Esophagus squamous epithelium (tissue), 4 donors: ENCODE measurements around the gene CNOT6.

ENCODE experiments used
- CTCF ChIP-seq, 6 experiments: fragments of 450-650 bp in 4 of 6; fragments of 200-600 bp in 2 of 6; sonication (generic) in 2 of 6; IDR thresholded peaks; one replicate each; pipeline ENCODE4 v1.5.1; 2016 to 2019; ENCODE audit warnings: antibody characterized with exemption in 6 of 6, mild to moderate bottlenecking in 4 of 6, moderate library complexity in 4 of 6
- POLR2A ChIP-seq, 4 donors: fragments of 450-650 bp; IDR thresholded peaks; one replicate each; pipeline ENCODE4 v1.6.1; 2017; ENCODE audit warnings: antibody characterized with exemption in 4 of 4, mild to moderate bottlenecking in 4 of 4, moderate library complexity in 3 of 4

GRCh38 chr5:180495991-180496741 lies 2.0 kb downstream of the CNOT6 start:
- TF ChIP-seq CTCF (IDR thresholded peaks at IDR 0.05) (no peak), POLR2A (IDR thresholded peaks at IDR 0.05) (no peak)
